Measurements from ENCODE around the gene LCE7A.

The LCE7A gene

DNA sequence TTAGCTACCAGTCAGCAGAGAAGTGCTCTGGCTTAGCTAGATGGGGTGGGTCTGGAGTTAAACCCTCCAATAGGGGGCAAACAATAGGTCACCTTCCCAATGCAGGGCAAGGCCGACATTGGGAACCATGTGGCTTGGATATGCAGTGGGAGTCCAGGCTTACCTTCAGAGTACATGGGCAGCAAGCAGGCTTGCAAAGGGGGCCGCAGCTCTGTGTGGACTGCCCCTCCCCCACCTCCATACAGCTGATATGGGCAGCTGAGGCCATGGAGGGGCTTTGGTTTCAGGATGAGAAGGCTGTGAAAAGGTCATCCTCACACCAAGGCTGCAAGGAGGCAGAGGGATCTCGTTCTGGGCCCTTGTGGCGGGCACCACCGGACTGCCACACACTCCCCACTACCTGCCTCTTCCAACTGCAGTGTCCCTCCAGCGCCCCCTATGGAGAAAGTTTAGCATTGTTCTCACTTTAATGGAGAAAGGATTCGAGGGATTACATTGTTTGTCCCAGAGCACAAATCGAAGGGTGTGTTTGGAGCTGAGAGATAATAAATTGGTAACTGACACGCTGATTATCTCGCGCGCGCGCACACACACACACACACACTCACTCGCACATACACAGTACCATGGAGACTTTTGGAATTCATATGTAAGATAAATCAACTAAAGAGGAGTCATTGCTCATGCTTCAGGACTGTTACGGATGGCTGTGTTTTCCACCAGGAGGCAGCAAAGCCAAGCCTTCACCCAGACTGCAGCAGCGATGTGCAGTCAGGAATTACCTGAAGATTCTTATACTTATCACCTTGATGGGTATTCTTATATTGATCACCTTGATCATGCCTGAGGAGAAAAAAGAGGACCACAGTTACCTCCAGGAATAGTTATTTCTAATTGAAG lies 11.3 kb downstream of the LCE7A start:
- H3K14ac ChIP-seq (ENCODE audit: low read length in 2 of 2): no peak overlapping the region
- no peaks in the 10 kb centered on the region for H3K36me3 ChIP-seq (ENCODE audit: control insufficient read depth in 1 of 2, insufficient read depth in 2 of 2, low read depth in 1 of 2, low read length in 2 of 2)
- no peak overlapping the region for H3K27ac ChIP-seq (ENCODE audit: low read length, poor library complexity, severe bottlenecking)
- no peak for DNase-seq
- no peak overlapping the region for H3K18ac ChIP-seq (ENCODE audit: low read depth in 1 of 2, low read length in 2 of 2)
- H3K4me3 ChIP-seq (ENCODE audit: insufficient read depth in 1 of 2, low read depth in 1 of 2, low read length in 2 of 2): peak overlapping the region; percentile 11 to 41
- no peak overlapping the region for H2BK12ac ChIP-seq (ENCODE audit: low read length in 2 of 2)
- H3K9me3 ChIP-seq (ENCODE audit: control insufficient read depth, low read length): no peaks in the 10 kb centered on the region
- H4K91ac ChIP-seq (ENCODE audit: low read length): no peak overlapping the region
- H3K4ac ChIP-seq (ENCODE audit: low read depth in 1 of 2, low read length in 2 of 2): no peak overlapping the region
- WGBS: 54% methylated on average over 5 of the region's 17 CpGs
- no peak overlapping the region for H3K9ac ChIP-seq (ENCODE audit: low read length)
- no peak overlapping the region for H3K23ac ChIP-seq (ENCODE audit: low read length in 2 of 2)
- H2AFZ ChIP-seq (ENCODE audit: low read depth, low read length): no peak overlapping the region
- no peak overlapping the region for H2BK5ac ChIP-seq (ENCODE audit: low read depth, low read length, poor library complexity, severe bottlenecking)
- no peak overlapping the region for H2AK5ac ChIP-seq (ENCODE audit: low read length, severe bottlenecking)
- H3K27me3 ChIP-seq (ENCODE audit: control insufficient read depth in 1 of 2, insufficient read depth in 1 of 2, low read length in 2 of 2): no peaks in the 10 kb centered on the region
- no peak overlapping the region for H4K8ac ChIP-seq (ENCODE audit: low read length)
- no peak overlapping the region for H3K4me2 ChIP-seq (ENCODE audit: low read length, poor library complexity, severe bottlenecking)
- H2BK15ac ChIP-seq (ENCODE audit: low read depth, poor library complexity, severe bottlenecking): no peak overlapping the region
- no peaks in the 10 kb centered on the region for H3K79me1 ChIP-seq (replicated peaks; ENCODE audit: low read length, poor library complexity, severe bottlenecking)
- no peaks in the 10 kb centered on the region for H3K4me1 ChIP-seq (ENCODE audit: control insufficient read depth, insufficient read depth, low read depth, low read length)
- no peak overlapping the region for H2BK120ac ChIP-seq (ENCODE audit: low read depth, low read length)

DNA sequence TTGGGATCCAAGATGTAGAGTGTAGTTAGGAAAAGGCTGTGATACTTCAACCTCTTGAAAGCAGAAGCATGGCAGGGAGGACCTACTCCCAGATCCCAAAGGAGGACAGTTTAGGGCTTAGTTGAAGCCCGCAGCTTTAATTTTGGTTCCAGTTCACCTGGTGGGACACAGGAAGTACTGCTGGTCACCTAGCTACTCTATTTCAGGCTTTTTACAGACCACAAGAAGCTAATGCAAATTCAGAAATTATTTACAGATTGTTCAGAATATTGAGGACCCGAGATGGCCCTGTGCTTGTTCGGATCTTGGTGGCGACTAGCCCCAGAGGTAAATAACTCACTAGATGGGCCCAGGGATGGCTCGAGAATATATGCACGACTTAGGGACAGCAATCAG lies 11.9 kb downstream of the LCE7A start:
- no peak overlapping the region for H2AFZ ChIP-seq (ENCODE audit: low read depth, low read length)
- no peaks in the 10 kb centered on the region for H3K4me1 ChIP-seq (ENCODE audit: control insufficient read depth, insufficient read depth, low read depth, low read length)
- H3K27ac ChIP-seq (ENCODE audit: low read length, poor library complexity, severe bottlenecking): no peak overlapping the region
- no peak overlapping the region for H2BK15ac ChIP-seq (ENCODE audit: low read depth, poor library complexity, severe bottlenecking)
- 62% methylated on average over 6 of the region's 6 CpGs for WGBS
- no peaks in the 10 kb centered on the region for H3K9me3 ChIP-seq (ENCODE audit: control insufficient read depth, low read length)
- no peak overlapping the region for H3K14ac ChIP-seq (ENCODE audit: low read length in 2 of 2)
- H3K79me1 ChIP-seq (replicated peaks; ENCODE audit: low read length, poor library complexity, severe bottlenecking): no peaks in the 10 kb centered on the region
- no peak overlapping the region for H2BK120ac ChIP-seq (ENCODE audit: low read depth, low read length)
- H3K27me3 ChIP-seq (ENCODE audit: control insufficient read depth in 1 of 2, insufficient read depth in 1 of 2, low read length in 2 of 2): no peaks in the 10 kb centered on the region
- H3K9ac ChIP-seq (ENCODE audit: low read length): no peak overlapping the region
- no peak overlapping the region for H3K4me2 ChIP-seq (ENCODE audit: low read length, poor library complexity, severe bottlenecking)
- no peak overlapping the region for H3K23ac ChIP-seq (ENCODE audit: low read length in 2 of 2)
- H4K91ac ChIP-seq (ENCODE audit: low read length): no peak overlapping the region
- no peak overlapping the region for H3K4ac ChIP-seq (ENCODE audit: low read depth in 1 of 2, low read length in 2 of 2)
- no peak overlapping the region for H3K4me3 ChIP-seq (ENCODE audit: insufficient read depth in 1 of 2, low read depth in 1 of 2, low read length in 2 of 2)
- H3K18ac ChIP-seq (ENCODE audit: low read depth in 1 of 2, low read length in 2 of 2): no peak overlapping the region
- H2BK5ac ChIP-seq (ENCODE audit: low read depth, low read length, poor library complexity, severe bottlenecking): no peak overlapping the region
- no peak overlapping the region for H2BK12ac ChIP-seq (ENCODE audit: low read length in 2 of 2)
- H3K36me3 ChIP-seq (ENCODE audit: control insufficient read depth in 1 of 2, insufficient read depth in 2 of 2, low read depth in 1 of 2, low read length in 2 of 2): no peaks in the 10 kb centered on the region
- no peak overlapping the region for H4K8ac ChIP-seq (ENCODE audit: low read length)
- no peak overlapping the region for H2AK5ac ChIP-seq (ENCODE audit: low read length, severe bottlenecking)
- no peak for DNase-seq

DNA sequence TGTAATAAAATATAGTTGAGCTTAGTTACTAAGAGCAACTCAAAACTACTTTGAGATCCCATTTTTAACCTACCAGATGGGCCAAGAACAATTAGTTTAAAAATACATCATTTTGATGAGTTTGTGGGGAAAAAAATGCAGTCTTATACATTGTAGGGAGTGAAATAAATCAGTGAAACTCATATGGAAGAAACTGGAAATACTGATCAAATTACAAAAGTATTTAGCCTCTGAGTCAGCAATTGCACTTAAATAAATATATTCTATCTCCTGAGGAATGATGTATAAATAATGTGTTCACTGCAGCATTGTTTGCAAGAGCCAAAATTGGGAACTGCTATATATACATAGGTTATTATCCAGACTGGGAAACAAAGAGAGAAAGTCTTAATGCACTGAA lies 13.7 kb downstream of the LCE7A start:
- H4K91ac ChIP-seq (ENCODE audit: low read length): no peak overlapping the region
- H2BK15ac ChIP-seq (ENCODE audit: low read depth, poor library complexity, severe bottlenecking): no peak overlapping the region
- H2AFZ ChIP-seq (ENCODE audit: low read depth, low read length): no peak overlapping the region
- no peak overlapping the region for H3K4me3 ChIP-seq (ENCODE audit: insufficient read depth in 1 of 2, low read depth in 1 of 2, low read length in 2 of 2)
- no peak overlapping the region for H4K8ac ChIP-seq (ENCODE audit: low read length)
- no peaks in the 10 kb centered on the region for H3K79me1 ChIP-seq (replicated peaks; ENCODE audit: low read length, poor library complexity, severe bottlenecking)
- no peak overlapping the region for H3K23ac ChIP-seq (ENCODE audit: low read length in 2 of 2)
- H3K27ac ChIP-seq (ENCODE audit: low read length, poor library complexity, severe bottlenecking): no peak overlapping the region
- no peak overlapping the region for H2AK5ac ChIP-seq (ENCODE audit: low read length, severe bottlenecking)
- no peak overlapping the region for H2BK120ac ChIP-seq (ENCODE audit: low read depth, low read length)
- no peaks in the 10 kb centered on the region for H3K9me3 ChIP-seq (ENCODE audit: control insufficient read depth, low read length)
- no peaks in the 10 kb centered on the region for H3K36me3 ChIP-seq (ENCODE audit: control insufficient read depth in 1 of 2, insufficient read depth in 2 of 2, low read depth in 1 of 2, low read length in 2 of 2)
- no peak overlapping the region for H3K9ac ChIP-seq (ENCODE audit: low read length)
- no peaks in the 10 kb centered on the region for H3K4me1 ChIP-seq (ENCODE audit: control insufficient read depth, insufficient read depth, low read depth, low read length)
- no peak overlapping the region for H2BK12ac ChIP-seq (ENCODE audit: low read length in 2 of 2)
- H2BK5ac ChIP-seq (ENCODE audit: low read depth, low read length, poor library complexity, severe bottlenecking): no peak overlapping the region
- H3K27me3 ChIP-seq (ENCODE audit: control insufficient read depth in 1 of 2, insufficient read depth in 1 of 2, low read length in 2 of 2): no peaks in the 10 kb centered on the region
- no peak for DNase-seq
- H3K4ac ChIP-seq (ENCODE audit: low read depth in 1 of 2, low read length in 2 of 2): no peak overlapping the region
- no peak overlapping the region for H3K14ac ChIP-seq (ENCODE audit: low read length in 2 of 2)
- H3K18ac ChIP-seq (ENCODE audit: low read depth in 1 of 2, low read length in 2 of 2): no peak overlapping the region
- H3K4me2 ChIP-seq (ENCODE audit: low read length, poor library complexity, severe bottlenecking): no peak overlapping the region

DNA sequence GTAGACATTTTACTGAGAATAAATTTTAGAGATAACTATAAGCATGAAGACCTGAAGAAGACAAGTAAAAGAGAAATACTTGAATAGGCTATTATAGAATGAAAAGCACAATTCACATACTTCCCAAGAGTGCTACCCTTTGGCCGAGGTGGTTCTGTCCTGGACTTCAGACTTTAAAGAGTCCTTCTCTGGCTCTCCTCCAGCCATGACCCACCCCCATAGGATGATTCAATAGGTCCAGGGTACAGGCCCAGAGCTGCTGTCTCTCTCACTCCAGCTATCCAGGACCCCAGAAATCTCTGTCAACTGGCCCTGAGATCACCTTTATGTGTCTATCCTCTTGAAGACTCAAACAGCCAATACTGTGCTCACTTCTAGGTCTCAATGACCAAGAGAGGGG lies 17.0 kb downstream of the LCE7A start:
- Histone ChIP-seq H2BK15ac (ENCODE audit: low read depth, poor library complexity, severe bottlenecking) (no peak overlapping the region), H3K9ac (ENCODE audit: low read length) (no peak overlapping the region), H3K4ac (ENCODE audit: low read depth in 1 of 2, low read length in 2 of 2) (no peak overlapping the region), H2BK12ac (ENCODE audit: low read length in 2 of 2) (no peak overlapping the region), H2BK120ac (ENCODE audit: low read depth, low read length) (no peak overlapping the region), H3K23ac (ENCODE audit: low read length in 2 of 2) (no peak overlapping the region), H2AK5ac (ENCODE audit: low read length, severe bottlenecking) (no peak overlapping the region), H3K79me1 (replicated peaks; ENCODE audit: low read length, poor library complexity, severe bottlenecking) (no peaks in the 10 kb centered on the region), H4K8ac (ENCODE audit: low read length) (no peak overlapping the region), H2BK5ac (ENCODE audit: low read depth, low read length, poor library complexity, severe bottlenecking) (no peak overlapping the region), H3K27me3 (ENCODE audit: control insufficient read depth in 1 of 2, insufficient read depth in 1 of 2, low read length in 2 of 2) (no peaks in the 10 kb centered on the region), H2AFZ (ENCODE audit: low read depth, low read length) (no peak overlapping the region), H3K4me3 (ENCODE audit: insufficient read depth in 1 of 2, low read depth in 1 of 2, low read length in 2 of 2) (no peak overlapping the region), H4K91ac (ENCODE audit: low read length) (no peak overlapping the region), H3K4me2 (ENCODE audit: low read length, poor library complexity, severe bottlenecking) (no peak overlapping the region), H3K14ac (ENCODE audit: low read length in 2 of 2) (no peak overlapping the region), H3K9me3 (ENCODE audit: control insufficient read depth, low read length) (no peaks in the 10 kb centered on the region), H3K4me1 (ENCODE audit: control insufficient read depth, insufficient read depth, low read depth, low read length) (no peaks in the 10 kb centered on the region), H3K27ac (ENCODE audit: low read length, poor library complexity, severe bottlenecking) (no peak overlapping the region), H3K18ac (ENCODE audit: low read depth in 1 of 2, low read length in 2 of 2) (no peak overlapping the region), H3K36me3 (ENCODE audit: control insufficient read depth in 1 of 2, insufficient read depth in 2 of 2, low read depth in 1 of 2, low read length in 2 of 2) (no peaks in the 10 kb centered on the region)
- WGBS: 51% methylated on average over 1 of the region's 1 CpG
- DNase-seq: no peak

Measured in mesenchymal stem cell (in vitro differentiated cells and primary cell).